Hepatocyte (in vitro differentiated cells): ENCODE data around the gene LIME1. TPM values are rescaled to one million over a fixed set of nuclear protein-coding genes. Genes with fewer than 3 reads are reported as not detected.
"Not testable (repeated sequence)": the region's sequence is repeated elsewhere in the genome, so short reads cannot be mapped to it uniquely, and the experiment has no call there.

ENCODE experiments used
- DNase-seq: peaks from one replicate; pipeline ENCODE4 v3.0.0-alpha.2; 2016; ENCODE audit warnings: low spot score
- H2AFZ ChIP-seq: fragments of 200-600 bp; sonication (generic); 2 replicates; pipeline ENCODE4 v1.6.0; 2016; ENCODE audit warnings: antibody characterized with exemption, mild to moderate bottlenecking
- H3K27ac ChIP-seq: fragments of 200-600 bp; sonication (generic); 2 replicates; pipeline ENCODE4 v1.5.1; 2016; ENCODE audit warnings: mild to moderate bottlenecking
- H3K27me3 ChIP-seq: fragments of 200-600 bp; sonication (generic); 2 replicates; pipeline ENCODE4 v1.6.1; 2016
- H3K36me3 ChIP-seq: fragments of 200-600 bp; sonication (generic); replicated peaks from 2 replicates; pipeline ENCODE4 v1.5.1; 2016; ENCODE audit warnings: low read depth; ENCODE audit not compliant: insufficient read depth
- H3K4me1 ChIP-seq: fragments of 200-600 bp; sonication (generic); 2 replicates; pipeline ENCODE4 v1.5.1; 2016; ENCODE audit warnings: mild to moderate bottlenecking, moderate library complexity; ENCODE audit not compliant: insufficient read depth
- H3K4me2 ChIP-seq: fragments of 200-600 bp; sonication (generic); 2 replicates; pipeline ENCODE4 v1.6.0; 2016
- H3K4me3 ChIP-seq: fragments of 200-600 bp; sonication (generic); 2 replicates; pipeline ENCODE4 v1.5.1; 2016; ENCODE audit warnings: mild to moderate bottlenecking
- H3K79me2 ChIP-seq: fragments of 200-600 bp; sonication (generic); 2 replicates; pipeline ENCODE4 v1.6.0; 2017; ENCODE audit warnings: mild to moderate bottlenecking
- H3K9me2 ChIP-seq: fragments of 200-600 bp; sonication (generic); replicated peaks from 2 replicates; pipeline ENCODE4 v1.6.0; 2017; ENCODE audit warnings: mild to moderate bottlenecking; ENCODE audit not compliant: insufficient read depth
- H3K9me3 ChIP-seq: fragments of 200-600 bp; sonication (generic); 2 replicates; pipeline ENCODE4 v1.5.1; 2016; ENCODE audit warnings: low read depth, mild to moderate bottlenecking
- H4K20me1 ChIP-seq: fragments of 200-600 bp; sonication (generic); 2 replicates; pipeline ENCODE4 v1.6.0; 2016; ENCODE audit warnings: mild to moderate bottlenecking; ENCODE audit not compliant: insufficient read depth, poor library complexity, severe bottlenecking
- CTCF ChIP-seq: fragments of 200-600 bp; sonication (generic); IDR thresholded peaks from 2 replicates; pipeline ENCODE4 v1.5.1; 2016; ENCODE audit warnings: antibody characterized with exemption, mild to moderate bottlenecking; ENCODE audit not compliant: poor library complexity
- EZH2 ChIP-seq: fragments of 200-600 bp; sonication (generic); IDR thresholded peaks from 2 replicates; pipeline ENCODE4 v1.6.1; 2016; ENCODE audit warnings: antibody characterized with exemption, mild to moderate bottlenecking, borderline replicate concordance
- EZH2phosphoT487 ChIP-seq: fragments of 200-600 bp; sonication (generic); IDR thresholded peaks from one replicate; pipeline ENCODE4 v1.6.1; 2018; ENCODE audit warnings: antibody characterized with exemption, mild to moderate bottlenecking, low read depth, moderate library complexity; ENCODE audit not compliant: unreplicated experiment, severe bottlenecking
- WGBS: methylation state at CpG from one replicate; pipeline ENCODE4 v1.1.6; 2016; ENCODE audit warnings: low lambda C conversion rate; ENCODE audit errors: missing lambda C conversion rate; 5-methylcytosine and 5-hydroxymethylcytosine counted together
- polyA plus RNA-seq: library from polyadenylated mRNA; unstranded; fragments of >200 nt; fragmentation: Nextera tagmentation; extraction: Ambion mirVana; gene quantifications from 2 replicates; pipeline ENCODE4 v1.2.1, GENCODE V29; 2016
- total RNA-seq: library from RNA; depleted of rRNA; stranded (reverse); fragments of >200 nt; gene quantifications from 2 replicates; pipeline ENCODE4 v1.2.3, GENCODE V29; 2014

The LIME1 gene
- total and polyA plus RNA-seq, 2 experiments from 2014 or later = 11.7 to 20.7 TPM

DNA sequence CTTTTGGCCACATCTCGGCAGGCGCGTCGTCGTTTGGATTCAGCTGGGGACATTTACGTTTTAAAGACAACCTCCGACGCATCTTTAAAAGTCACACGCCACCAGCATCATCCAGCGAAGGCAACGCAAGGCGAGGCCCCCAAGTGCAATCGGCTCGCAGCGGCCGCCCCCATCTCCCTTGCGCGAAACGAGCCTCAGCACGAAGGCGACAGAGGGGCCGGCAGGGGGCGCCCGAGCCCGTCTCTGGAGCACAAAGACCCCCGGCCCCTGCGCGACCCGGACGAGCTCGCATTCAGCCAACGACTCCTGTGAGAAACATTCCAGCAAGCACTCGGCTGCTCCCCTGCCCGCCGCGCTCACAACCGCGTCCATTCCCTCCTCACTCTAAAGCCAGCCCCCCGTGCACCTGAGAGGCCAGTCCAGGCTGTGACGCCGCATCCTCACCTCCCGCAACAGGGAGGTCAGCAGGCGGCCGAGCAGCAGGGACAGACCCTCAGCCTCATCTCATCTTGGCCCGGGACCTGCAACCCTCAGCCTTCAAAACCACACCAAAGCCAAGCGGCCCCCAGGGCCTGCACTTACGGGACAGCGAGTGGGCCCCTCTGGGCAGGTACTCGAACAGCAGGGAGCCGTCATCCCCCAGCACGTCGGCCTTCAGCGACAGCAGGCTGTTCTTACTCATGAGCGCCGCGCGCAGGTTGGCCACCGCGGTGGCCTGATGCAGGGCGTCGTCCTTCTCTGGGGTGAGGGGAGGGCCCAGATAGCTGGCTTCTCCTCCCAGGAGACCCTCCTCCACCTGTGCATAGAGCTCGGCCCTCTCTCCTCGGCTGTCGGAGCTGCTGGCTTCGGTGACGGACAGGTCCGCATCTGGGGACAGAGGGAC is 38.9 kb downstream of the LIME1 start:
- H3K27ac ChIP-seq = no peak overlapping the region
- 24% methylated on average over 65 of the region's 67 CpGs for WGBS
- no peaks in the 10 kb centered on the region for H3K79me2 ChIP-seq
- peaks cover 4% of the 10 kb centered on the region for H3K4me1 ChIP-seq
- TF ChIP-seq CTCF = peak; percentile 91
- TF ChIP-seq EZH2phosphoT487 = no peak
- TF ChIP-seq EZH2 = no peak
- no peaks in the 10 kb centered on the region for H3K9me3 ChIP-seq
- peak; percentile 85 for DNase-seq
- H2AFZ ChIP-seq = peak overlapping the region; percentile 74
- H3K36me3 ChIP-seq = no peaks in the 10 kb centered on the region
- H4K20me1 ChIP-seq = no peaks in the 10 kb centered on the region
- no peaks in the 10 kb centered on the region for H3K27me3 ChIP-seq
- peak overlapping the region; percentile 16 for H3K4me3 ChIP-seq
- H3K9me2 ChIP-seq = no peaks in the 10 kb centered on the region
- H3K4me2 ChIP-seq = peak overlapping the region; percentile 82

DNA sequence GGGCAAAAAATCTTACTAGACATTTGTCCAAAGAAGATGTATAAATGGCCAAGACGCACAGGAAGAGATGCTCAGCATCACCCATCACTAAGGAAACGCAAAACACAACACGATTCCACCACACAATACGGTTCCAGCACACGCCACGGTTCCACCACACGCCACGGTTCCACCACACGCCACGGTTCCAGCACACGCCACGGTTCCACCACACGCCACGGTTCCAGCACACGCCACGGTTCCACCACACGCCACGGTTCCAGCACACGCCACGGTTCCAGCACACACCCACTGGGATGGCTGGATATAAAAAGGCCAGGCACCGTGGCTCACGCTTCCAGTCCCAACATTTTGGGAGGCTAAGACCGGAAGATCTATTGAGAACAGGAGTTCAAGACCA is 40.4 kb downstream of the LIME1 start:
- not testable (repeated sequence) for H3K4me2 ChIP-seq, H3K79me2 ChIP-seq, H2AFZ ChIP-seq, H3K36me3 ChIP-seq, H3K9me2 ChIP-seq, H3K4me1 ChIP-seq, H3K27me3 ChIP-seq, H3K9me3 ChIP-seq, H3K4me3 ChIP-seq, H4K20me1 ChIP-seq, H3K27ac ChIP-seq, DNase-seq
- 91% methylated on average over 17 of the region's 23 CpGs for WGBS

GRCh38 chr20:63777614-63778013 is 41.1 kb downstream of the LIME1 start:
- Histone ChIP-seq H3K9me3 (no peaks in the 10 kb centered on the region), H3K27ac (no peak overlapping the region), H3K79me2 (no peaks in the 10 kb centered on the region), H4K20me1 (no peaks in the 10 kb centered on the region), H3K4me3 (no peak overlapping the region), H2AFZ (no peak overlapping the region), H3K4me2 (no peak overlapping the region), H3K4me1 (peaks cover 4% of the 10 kb centered on the region), H3K36me3 (no peaks in the 10 kb centered on the region), H3K9me2 (no peaks in the 10 kb centered on the region), H3K27me3 (no peaks in the 10 kb centered on the region)
- DNase-seq = no peak
- TF ChIP-seq EZH2 = no peak
- WGBS = 97% methylated on average over 13 of the region's 13 CpGs

GRCh38 chr20:63778034-63778752 is 41.7 kb downstream of the LIME1 start:
- 66% methylated on average over 19 of the region's 19 CpGs for WGBS
- Histone ChIP-seq H3K27me3 (no peaks in the 10 kb centered on the region), H3K4me2 (no peak overlapping the region)

More at GRCh38 chr20:63778034-63778752, 41.7 kb downstream of the LIME1 start:
- Histone ChIP-seq H3K4me3 (no peak overlapping the region), H3K9me2 (no peaks in the 10 kb centered on the region), H2AFZ (no peak overlapping the region), H3K9me3 (no peaks in the 10 kb centered on the region), H3K36me3 (no peaks in the 10 kb centered on the region), H3K79me2 (no peaks in the 10 kb centered on the region), H4K20me1 (no peaks in the 10 kb centered on the region), H3K4me1 (peaks cover 4% of the 10 kb centered on the region), H3K27ac (no peak overlapping the region)
- no peak for DNase-seq
- TF ChIP-seq EZH2 (no peak), EZH2phosphoT487 (no peak), CTCF (no peak)
